Fibroblast of lung (primary cell): ENCODE data around the gene TMEM37. TPM values are rescaled to one million over a fixed set of nuclear protein-coding genes. Genes with fewer than 3 reads are reported as not detected.

Experiments used
- DNase-seq, 2 donors: peaks; one replicate each; pipeline versions ENCODE4 v3.0.0 to v3.0.0-alpha.2; 2010; ENCODE audit warnings: low read depth in 2 of 2
- H2AFZ ChIP-seq: 2 replicates; pipeline ENCODE4 v1.5.1; 2012; ENCODE audit warnings: low read length, control low read depth, inconsistent platforms
- H3K27ac ChIP-seq: 2 replicates; pipeline ENCODE4 v1.5.1; 2011; ENCODE audit warnings: low read length, control low read depth; ENCODE audit not compliant: insufficient read depth
- H3K27me3 ChIP-seq: 2 replicates; pipeline ENCODE4 v1.5.1; 2011; ENCODE audit warnings: mild to moderate bottlenecking, low read length; ENCODE audit not compliant: control insufficient read depth, insufficient read depth
- H3K36me3 ChIP-seq: 2 replicates; pipeline ENCODE4 v1.5.1; 2011; ENCODE audit warnings: low read length; ENCODE audit not compliant: control insufficient read depth, insufficient read depth
- H3K4me1 ChIP-seq: 2 replicates; pipeline ENCODE4 v1.5.1; 2011; ENCODE audit warnings: low read length; ENCODE audit not compliant: control insufficient read depth, insufficient read depth; ENCODE audit errors: extremely low read depth
- H3K4me2 ChIP-seq: 2 replicates; pipeline ENCODE4 v1.5.1; 2011; ENCODE audit warnings: low read length, control low read depth; ENCODE audit not compliant: insufficient read depth; ENCODE audit errors: extremely low read depth
- H3K4me3 ChIP-seq, 4 experiments: fragments of 200-600 bp in 1 of 4; sonication (generic) in 1 of 4; replicated peaks in 1 of 4; 2 replicates each; pipeline ENCODE4 v1.5.1; 2011 to 2016; ENCODE audit warnings: low read length in 4 of 4, low read depth in 3 of 4, mild to moderate bottlenecking in 3 of 4, control low read depth in 2 of 4, inconsistent platforms in 1 of 4, mixed read lengths in 1 of 4; ENCODE audit not compliant: insufficient read depth in 1 of 4; ENCODE audit errors: control extremely low read depth in 1 of 4
- H3K79me2 ChIP-seq: 2 replicates; pipeline ENCODE4 v1.5.1; 2012; ENCODE audit warnings: mild to moderate bottlenecking, low read length, inconsistent platforms; ENCODE audit not compliant: control insufficient read depth, insufficient read depth
- H3K9ac ChIP-seq: 2 replicates; pipeline ENCODE4 v1.5.1; 2011; ENCODE audit warnings: mild to moderate bottlenecking, low read length, control low read depth; ENCODE audit not compliant: insufficient read depth
- H3K9me3 ChIP-seq: 2 replicates; pipeline ENCODE4 v1.5.1; 2012; ENCODE audit warnings: low read depth, low read length; ENCODE audit not compliant: control insufficient read depth, insufficient read depth
- H4K20me1 ChIP-seq: 2 replicates; pipeline ENCODE4 v1.5.1; 2011; ENCODE audit warnings: low read length; ENCODE audit not compliant: control insufficient read depth, insufficient read depth; ENCODE audit errors: extremely low read depth
- EZH2 ChIP-seq: IDR thresholded peaks from 2 replicates; pipeline ENCODE4 v1.5.1; 2012; ENCODE audit warnings: low read length, control low read depth, mild to moderate bottlenecking; ENCODE audit errors: missing control alignments
- polyA plus RNA-seq, 2 donors: library from polyadenylated mRNA; depleted of rRNA in 1 of 2; stranded (reverse) in 1 of 2; unstranded in 1 of 2; fragments of >200 nt; gene quantifications; 2 replicates each; pipeline ENCODE4 v1.2.1, GENCODE V29; 2011 to 2012; ENCODE audit warnings: missing spikeins in 1 of 2
- total RNA-seq: library from RNA; depleted of rRNA; stranded (reverse); fragments of >200 nt; gene quantifications from 2 replicates; pipeline ENCODE4 v1.2.1, GENCODE V29; 2014
- TF ChIP-seq, protein P1 (sequence below), 2 donors: IDR thresholded peaks in 1 of 2; conservative IDR thresholded peaks in 1 of 2; 1 replicate in 1 of 2; 2 replicates in 1 of 2; pipeline ENCODE4 v1.5.1; 2011 to 2012; ENCODE audit warnings: low read length in 2 of 2, control low read depth in 1 of 2, inconsistent platforms in 1 of 2, low read depth in 1 of 2, mild to moderate bottlenecking in 1 of 2

Gene TMEM37
- total and polyA plus RNA-seq, 2 donors (not counting 1 experiment from before 2014, with no cell fraction given), result 0.50 to 0.99 TPM

DNA sequence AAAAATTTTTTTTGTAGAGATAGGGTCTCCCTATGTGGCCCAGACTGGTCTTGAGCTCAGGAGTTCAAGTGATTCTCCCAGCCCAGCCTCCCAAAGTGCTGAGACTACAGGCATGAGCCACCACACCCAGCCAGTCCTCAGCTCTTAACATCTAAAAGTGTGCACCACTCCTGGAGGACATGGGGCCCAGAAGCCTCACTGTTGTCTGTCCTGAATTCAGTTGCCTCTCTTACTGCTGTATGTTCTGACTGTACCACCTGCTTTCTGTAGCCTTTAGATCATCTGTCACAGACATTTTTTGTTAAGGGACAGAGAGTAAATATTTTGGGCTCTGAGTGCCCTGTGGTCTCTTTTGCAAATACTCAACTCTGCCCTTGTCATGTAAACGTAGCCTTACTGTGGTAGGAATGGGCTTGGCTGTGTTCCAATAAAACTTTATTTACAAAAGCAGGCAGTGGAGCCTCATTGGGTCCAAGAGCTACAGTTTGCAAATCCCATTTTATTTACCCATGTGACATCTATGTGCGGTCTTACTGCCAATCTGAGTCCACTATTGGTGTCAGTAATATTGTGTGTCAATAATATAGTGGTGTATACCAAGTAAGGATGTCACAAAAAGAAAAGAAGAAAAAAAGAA, 38.1 kb downstream of the TMEM37 start:
- Histone ChIP-seq H3K4me3 (no peak overlapping the region), H3K79me2 (no peaks in the 10 kb centered on the region), H3K36me3 (no peaks in the 10 kb centered on the region), H2AFZ (no peak overlapping the region), H3K4me1 (no peaks in the 10 kb centered on the region), H3K27ac (no peak overlapping the region), H3K4me2 (no peak overlapping the region), H3K9me3 (no peaks in the 10 kb centered on the region), H4K20me1 (no peaks in the 10 kb centered on the region), H3K9ac (no peak overlapping the region), H3K27me3 (no peaks in the 10 kb centered on the region)
- no peak for DNase-seq
- TF ChIP-seq, protein P1, sequence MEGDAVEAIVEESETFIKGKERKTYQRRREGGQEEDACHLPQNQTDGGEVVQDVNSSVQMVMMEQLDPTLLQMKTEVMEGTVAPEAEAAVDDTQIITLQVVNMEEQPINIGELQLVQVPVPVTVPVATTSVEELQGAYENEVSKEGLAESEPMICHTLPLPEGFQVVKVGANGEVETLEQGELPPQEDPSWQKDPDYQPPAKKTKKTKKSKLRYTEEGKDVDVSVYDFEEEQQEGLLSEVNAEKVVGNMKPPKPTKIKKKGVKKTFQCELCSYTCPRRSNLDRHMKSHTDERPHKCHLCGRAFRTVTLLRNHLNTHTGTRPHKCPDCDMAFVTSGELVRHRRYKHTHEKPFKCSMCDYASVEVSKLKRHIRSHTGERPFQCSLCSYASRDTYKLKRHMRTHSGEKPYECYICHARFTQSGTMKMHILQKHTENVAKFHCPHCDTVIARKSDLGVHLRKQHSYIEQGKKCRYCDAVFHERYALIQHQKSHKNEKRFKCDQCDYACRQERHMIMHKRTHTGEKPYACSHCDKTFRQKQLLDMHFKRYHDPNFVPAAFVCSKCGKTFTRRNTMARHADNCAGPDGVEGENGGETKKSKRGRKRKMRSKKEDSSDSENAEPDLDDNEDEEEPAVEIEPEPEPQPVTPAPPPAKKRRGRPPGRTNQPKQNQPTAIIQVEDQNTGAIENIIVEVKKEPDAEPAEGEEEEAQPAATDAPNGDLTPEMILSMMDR (conservative IDR thresholded peaks at IDR 0.05 in 1 of 2, IDR thresholded peaks at IDR 0.05 in 1 of 2; ENCODE audit: low read depth in 1 of 2, low read length in 2 of 2), result no peak
- no peak for TF ChIP-seq EZH2

DNA sequence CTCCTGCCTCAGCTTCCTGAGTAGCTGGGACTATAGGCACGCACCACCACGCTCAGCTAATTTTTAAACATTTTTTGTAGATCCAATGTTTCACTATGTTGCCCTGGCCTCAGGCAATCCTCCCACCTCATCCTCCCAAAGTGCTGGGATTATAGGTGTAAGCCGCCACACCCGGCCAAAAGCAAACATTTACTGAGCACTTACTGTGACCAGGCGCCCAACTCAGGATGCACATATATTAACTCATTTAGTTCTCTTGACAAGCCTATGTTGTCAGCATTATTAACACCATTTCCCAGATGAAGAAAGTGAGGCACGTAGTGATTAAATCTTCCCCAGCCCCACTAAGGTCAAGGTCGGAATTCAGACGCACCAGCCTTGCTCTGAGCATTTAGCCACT, 41.1 kb downstream of the TMEM37 start:
- Histone ChIP-seq H3K4me3 (no peak overlapping the region), H3K4me2 (no peak overlapping the region), H3K79me2 (no peaks in the 10 kb centered on the region), H3K9ac (no peak overlapping the region), H3K4me1 (no peaks in the 10 kb centered on the region), H3K27me3 (no peaks in the 10 kb centered on the region), H3K36me3 (no peaks in the 10 kb centered on the region), H3K27ac (no peak overlapping the region), H2AFZ (no peak overlapping the region), H4K20me1 (no peaks in the 10 kb centered on the region), H3K9me3 (no peaks in the 10 kb centered on the region)
- no peak for DNase-seq
- TF ChIP-seq EZH2, result no peak
- TF ChIP-seq, protein P1 (conservative IDR thresholded peaks at IDR 0.05 in 1 of 2, IDR thresholded peaks at IDR 0.05 in 1 of 2; ENCODE audit: low read depth in 1 of 2, low read length in 2 of 2), result no peak

DNA sequence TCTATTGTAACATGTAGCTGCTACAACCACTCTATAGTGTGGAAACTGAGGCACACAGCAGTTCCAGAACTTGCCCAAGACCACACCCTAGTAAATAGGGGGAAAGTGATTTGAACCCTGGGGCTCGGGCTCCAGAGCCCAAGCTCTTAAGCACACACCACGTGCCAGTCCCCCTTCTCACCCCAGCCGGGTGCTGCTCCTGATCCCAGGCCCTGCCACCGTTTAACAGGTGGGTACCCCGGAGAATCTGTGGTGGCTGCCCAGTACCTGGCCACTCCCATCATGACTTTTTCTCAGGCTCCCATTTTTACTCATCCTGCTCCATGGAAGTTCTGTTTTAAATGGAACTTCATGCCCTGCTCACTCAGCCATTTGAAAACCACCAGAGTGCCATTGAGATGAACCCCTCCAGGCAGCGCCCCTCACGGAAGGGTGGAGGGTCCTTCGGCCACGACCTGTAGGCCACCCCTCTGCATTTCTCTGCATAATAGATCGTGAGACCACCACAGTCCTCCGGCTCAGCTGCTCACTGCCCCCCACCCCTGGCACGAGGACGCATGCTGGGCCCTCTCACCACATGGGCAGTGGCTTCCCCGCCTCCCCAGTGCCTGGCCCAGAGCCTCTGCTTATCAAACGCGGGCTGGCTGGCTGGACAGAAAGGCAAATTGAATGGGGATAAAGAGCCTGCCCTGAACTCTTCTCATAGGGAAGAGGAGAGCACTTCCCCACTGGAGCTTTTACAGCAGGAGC, 42.1 kb downstream of the TMEM37 start:
- DNase-seq, result no peak
- Histone ChIP-seq H3K9me3 (no peaks in the 10 kb centered on the region), H3K36me3 (no peaks in the 10 kb centered on the region), H3K27me3 (no peaks in the 10 kb centered on the region), H3K4me1 (no peaks in the 10 kb centered on the region), H3K27ac (no peak overlapping the region), H2AFZ (no peak overlapping the region), H3K9ac (no peak overlapping the region), H4K20me1 (no peaks in the 10 kb centered on the region), H3K4me3 (no peak overlapping the region), H3K4me2 (no peak overlapping the region), H3K79me2 (no peaks in the 10 kb centered on the region)
- TF ChIP-seq, protein P1 (conservative IDR thresholded peaks at IDR 0.05 in 1 of 2, IDR thresholded peaks at IDR 0.05 in 1 of 2; ENCODE audit: low read depth in 1 of 2, low read length in 2 of 2), result no peak
- no peak for TF ChIP-seq EZH2
